Chondrocyte (in vitro differentiated cells): Measurements from ENCODE around the gene RAB27B. TPM values are rescaled to one million over a fixed set of nuclear protein-coding genes. Genes with fewer than 3 reads are reported as not detected.

Source experiments
- DNase-seq: peaks from one replicate; pipeline ENCODE4 v3.0.0; 2021; ENCODE audit warnings: mixed read lengths, low spot score
- H3K27ac Mint-ChIP-seq: one replicate; pipeline ENCODE4 v1.8.0; 2021; ENCODE audit warnings: mild to moderate bottlenecking, moderate library complexity, mixed read lengths; ENCODE audit not compliant: unreplicated experiment
- H3K27me3 Mint-ChIP-seq: 2 replicates; pipeline ENCODE4 v1.8.0; 2021; ENCODE audit warnings: low read depth, mixed read lengths
- H3K36me3 Mint-ChIP-seq: 2 replicates; pipeline ENCODE4 v1.8.0; 2021; ENCODE audit warnings: low read depth, mixed read lengths
- H3K4me1 Mint-ChIP-seq: 2 replicates; pipeline ENCODE4 v1.8.0; 2021; ENCODE audit warnings: low read depth, mild to moderate bottlenecking, mixed read lengths
- H3K4me3 Mint-ChIP-seq: one replicate; pipeline ENCODE4 v1.8.0; 2021; ENCODE audit warnings: mild to moderate bottlenecking, moderate library complexity, mixed read lengths; ENCODE audit not compliant: unreplicated experiment
- H3K9me3 Mint-ChIP-seq: 2 replicates; pipeline ENCODE4 v1.8.0; 2021; ENCODE audit warnings: low read depth, mixed read lengths
- CTCF ChIP-seq: fragments of 200-600 bp; sonication (generic); IDR thresholded peaks from 2 replicates; pipeline ENCODE4 v1.5.0; 2021; ENCODE audit warnings: antibody characterized with exemption, mild to moderate bottlenecking, moderate library complexity
- total RNA-seq: library from RNA; stranded (reverse); gene quantifications from 3 replicates; pipeline ENCODE4 v1.2.1, GENCODE V29; 2021

RAB27B gene
- total RNA-seq, 1 donor from 2014 or later: 0.20 TPM

- no peaks in the 10 kb centered on the region for H3K27me3 Mint-ChIP-seq
- no peak for DNase-seq
- H3K4me3 Mint-ChIP-seq: no peak overlapping the region
- no peaks in the 10 kb centered on the region for H3K9me3 Mint-ChIP-seq
- no peak for TF ChIP-seq CTCF
- H3K4me1 Mint-ChIP-seq: no peaks in the 10 kb centered on the region
- no peaks in the 10 kb centered on the region for H3K36me3 Mint-ChIP-seq
- no peak overlapping the region for H3K27ac Mint-ChIP-seq
Measured at GRCh38 chr18:54924948-54925347, 96.7 kb downstream of the RAB27B start.

- H3K4me3 Mint-ChIP-seq: no peak overlapping the region
- TF ChIP-seq CTCF: no peak
Measured at GRCh38 chr18:54926593-54927325, 98.5 kb downstream of the RAB27B start.

GRCh38 chr18:54928236-54928635, 100.0 kb downstream of the RAB27B start:
- no peak for DNase-seq
- H3K36me3 Mint-ChIP-seq: no peaks in the 10 kb centered on the region
- H3K27me3 Mint-ChIP-seq: no peaks in the 10 kb centered on the region
- no peak for TF ChIP-seq CTCF
- no peaks in the 10 kb centered on the region for H3K4me1 Mint-ChIP-seq
- H3K4me3 Mint-ChIP-seq: no peak overlapping the region
- H3K9me3 Mint-ChIP-seq: no peaks in the 10 kb centered on the region
- no peak overlapping the region for H3K27ac Mint-ChIP-seq

More at GRCh38 chr18:54926593-54927325, 98.5 kb downstream of the RAB27B start:
- Mint-ChIP-seq H3K27ac (no peak overlapping the region), H3K4me1 (no peaks in the 10 kb centered on the region), H3K9me3 (no peaks in the 10 kb centered on the region), H3K36me3 (no peaks in the 10 kb centered on the region), H3K27me3 (no peaks in the 10 kb centered on the region)
- DNase-seq: no peak

GRCh38 chr18:54931152-54931551, 102.9 kb downstream of the RAB27B start:
- H3K4me1 Mint-ChIP-seq: no peaks in the 10 kb centered on the region
- no peaks in the 10 kb centered on the region for H3K36me3 Mint-ChIP-seq
- no peak for DNase-seq
- no peak for TF ChIP-seq CTCF
- no peak overlapping the region for H3K4me3 Mint-ChIP-seq
- H3K27me3 Mint-ChIP-seq: no peaks in the 10 kb centered on the region
- no peaks in the 10 kb centered on the region for H3K9me3 Mint-ChIP-seq
- no peak overlapping the region for H3K27ac Mint-ChIP-seq

GRCh38 chr18:54932472-54932871, 104.2 kb downstream of the RAB27B start:
- no peaks in the 10 kb centered on the region for H3K9me3 Mint-ChIP-seq
- H3K27ac Mint-ChIP-seq: no peak overlapping the region
- no peak overlapping the region for H3K4me3 Mint-ChIP-seq
- no peak for TF ChIP-seq CTCF
- DNase-seq: no peak
- no peaks in the 10 kb centered on the region for H3K36me3 Mint-ChIP-seq
- no peaks in the 10 kb centered on the region for H3K4me1 Mint-ChIP-seq
- no peaks in the 10 kb centered on the region for H3K27me3 Mint-ChIP-seq
